ENCODE data around the gene SPCS3.

SPCS3 gene

GRCh38 chr4:176350671-176351070 is 30.9 kb downstream of the SPCS3 start:
- no peak for DNase-seq

- no peak for DNase-seq
Observed at GRCh38 chr4:176354884-176355283, 35.1 kb downstream of the SPCS3 start.

GRCh38 chr4:176357359-176358082 is 37.8 kb downstream of the SPCS3 start:
- DNase-seq = no peak

- DNase-seq = no peak
Observed at GRCh38 chr4:176358083-176358469, 38.3 kb downstream of the SPCS3 start.

GRCh38 chr4:176359590-176359989 is 39.8 kb downstream of the SPCS3 start:
- no peak for DNase-seq

- no peak for DNase-seq
Observed at GRCh38 chr4:176360446-176360845, 40.7 kb downstream of the SPCS3 start.

GRCh38 chr4:176363072-176363471 is 43.3 kb downstream of the SPCS3 start:
- DNase-seq = no peak

- no peak for DNase-seq
Observed at GRCh38 chr4:176367771-176368465, 48.2 kb downstream of the SPCS3 start.

- no peak for DNase-seq
Observed at GRCh38 chr4:176376032-176376614, 56.4 kb downstream of the SPCS3 start.

- no peak for DNase-seq
Observed at GRCh38 chr4:176377780-176378179, 58.0 kb downstream of the SPCS3 start.

GRCh38 chr4:176380352-176381157 is 60.8 kb downstream of the SPCS3 start:
- no peak for DNase-seq

Data from cortex of kidney (tissue), 1 donor.